GM12892 (cell line): ENCODE results near the gene PXDC1.

Experiments
- POLR2AphosphoS5 ChIP-seq: IDR thresholded peaks from 2 replicates; pipeline ENCODE4 v1.6.1; 2011; ENCODE audit warnings: low read depth, low read length, control low read depth
- TAF1 ChIP-seq: IDR thresholded peaks from 2 replicates; pipeline ENCODE4 v1.6.1; 2011; ENCODE audit warnings: low read depth, mild to moderate bottlenecking, control low read depth, low read length, borderline replicate concordance

- no peak for TF ChIP-seq TAF1
- TF ChIP-seq POLR2AphosphoS5, result no peak
These were observed 56.3 kb downstream of the PXDC1 start for GRCh38 chr6:3695065-3695817.
